Measurements from ENCODE around the gene QPRT. TPM values are rescaled to one million over a fixed set of nuclear protein-coding genes. Genes with fewer than 3 reads are reported as not detected.

QPRT gene
- total and polyA plus RNA-seq, 2 donors (not counting 1 experiment from before 2014, with no cell fraction given), result 0.06 to 0.22 TPM

DNA sequence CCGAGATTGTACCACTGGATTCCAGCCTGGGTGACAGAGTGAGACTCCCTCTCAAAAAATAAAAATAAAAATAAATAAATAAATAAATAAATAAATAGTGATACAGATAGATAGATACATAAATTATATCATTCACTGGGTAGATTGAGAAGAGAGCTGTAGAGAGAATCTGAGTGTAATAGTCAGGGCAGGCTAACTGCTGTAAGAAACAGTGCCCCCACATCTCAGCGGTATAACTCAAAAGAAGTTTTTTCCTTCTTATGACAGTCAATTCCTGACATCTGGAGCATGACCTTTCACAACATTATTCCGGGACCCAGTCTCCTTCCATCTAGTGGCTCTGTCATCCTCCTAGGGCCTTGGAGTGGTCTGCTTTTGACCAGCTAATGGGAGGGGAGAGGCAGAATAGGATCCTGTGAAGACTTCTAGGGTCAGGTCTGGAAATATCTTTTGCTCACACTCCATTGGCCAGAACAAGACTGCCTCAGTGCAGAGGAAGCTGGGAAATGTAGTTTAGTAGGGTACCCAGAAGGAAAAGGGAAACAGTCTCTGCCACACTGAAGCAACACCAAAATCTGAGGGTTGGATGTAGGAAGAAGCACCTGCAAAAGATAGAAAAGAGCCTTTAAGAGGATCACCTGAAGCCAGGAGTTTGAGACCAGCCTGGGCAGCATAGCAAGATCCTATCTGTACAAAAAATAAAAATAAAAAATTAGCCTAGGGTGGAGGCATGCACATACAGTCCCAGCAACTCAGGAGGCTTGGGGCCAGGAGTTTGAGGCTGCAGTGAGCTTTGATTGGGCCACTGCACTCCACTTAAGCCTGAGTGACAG is 3.0 kb upstream of the QPRT start:
- H2AFZ ChIP-seq (ENCODE audit: insufficient read depth, low read depth, low read length, poor library complexity, severe bottlenecking), result no peak overlapping the region
- H3K4me1 ChIP-seq (ENCODE audit: control insufficient read depth in 2 of 2, insufficient read depth in 2 of 2, low read length in 2 of 2), result peaks cover 14 to 25% of the 10 kb centered on the region in 2 donors
- WGBS (ENCODE audit: insufficient coverage), result no CpG with 5 or more reads among the region's 3 CpGs
- H3K9me3 ChIP-seq (ENCODE audit: control extremely low read depth in 1 of 3, control insufficient read depth in 2 of 3, insufficient read depth in 1 of 3, low read length in 2 of 3), result no peaks in the 10 kb centered on the region
- H3K4me2 ChIP-seq (replicated peaks; ENCODE audit: low read depth, low read length, poor library complexity, severe bottlenecking), result no peak overlapping the region
- Mint-ChIP-seq H3K4me1 (peaks cover 19% of the 10 kb centered on the region), H3K4me3 (no peak overlapping the region), H3K9me3 (ENCODE audit: insufficient read depth) (no peaks in the 10 kb centered on the region), H3K27ac (no peak overlapping the region), H3K27me3 (no peaks in the 10 kb centered on the region)
- intact Hi-C loops (cut with micrococcal nuclease), result loop anchor here (5.0 to 10.0 kb wide), 2 partner anchors 34 to 59 kb away; no protein-coding TSS in a partner anchor
- ATAC-seq (ENCODE audit: low read depth) (peak; percentile 80), DNase-seq (peak; percentile 51)
- H3K79me2 ChIP-seq (ENCODE audit: control insufficient read depth, insufficient read depth, low read length), result no peaks in the 10 kb centered on the region
- ChIA-PET CTCF (interaction anchor here (0.8 to 1.1 kb wide), 3 partner anchors 14 to 140 kb away, joined by 3 to 4 read pairs (median 3); partner anchors contain the start of gene PAGR1), POLR2A (no interaction called here)
- no peak overlapping the region for H3K4me3 ChIP-seq (ENCODE audit: control extremely low read depth in 1 of 5, extremely low read depth in 1 of 5, insufficient read depth in 1 of 5, low read depth in 2 of 5, low read length in 4 of 5)
- no peaks in the 10 kb centered on the region for H3K27me3 ChIP-seq (replicated peaks in 1 of 4; ENCODE audit: control extremely low read depth in 1 of 4, control insufficient read depth in 3 of 4, insufficient read depth in 4 of 4, low read length in 3 of 4)
- no peaks in the 10 kb centered on the region for H4K20me1 ChIP-seq (ENCODE audit: control insufficient read depth, insufficient read depth, low read length, poor library complexity, severe bottlenecking)
- H3K36me3 ChIP-seq (replicated peaks in 1 of 2; ENCODE audit: control extremely low read depth in 1 of 2, control insufficient read depth in 1 of 2, extremely low read depth in 1 of 2, insufficient read depth in 2 of 2, low read length in 1 of 2), result no peaks in the 10 kb centered on the region
- no peak overlapping the region for H3K27ac ChIP-seq (ENCODE audit: low read length in 2 of 2)
- no peak overlapping the region for H3K9ac ChIP-seq (ENCODE audit: low read length)
- TF ChIP-seq, protein P1, sequence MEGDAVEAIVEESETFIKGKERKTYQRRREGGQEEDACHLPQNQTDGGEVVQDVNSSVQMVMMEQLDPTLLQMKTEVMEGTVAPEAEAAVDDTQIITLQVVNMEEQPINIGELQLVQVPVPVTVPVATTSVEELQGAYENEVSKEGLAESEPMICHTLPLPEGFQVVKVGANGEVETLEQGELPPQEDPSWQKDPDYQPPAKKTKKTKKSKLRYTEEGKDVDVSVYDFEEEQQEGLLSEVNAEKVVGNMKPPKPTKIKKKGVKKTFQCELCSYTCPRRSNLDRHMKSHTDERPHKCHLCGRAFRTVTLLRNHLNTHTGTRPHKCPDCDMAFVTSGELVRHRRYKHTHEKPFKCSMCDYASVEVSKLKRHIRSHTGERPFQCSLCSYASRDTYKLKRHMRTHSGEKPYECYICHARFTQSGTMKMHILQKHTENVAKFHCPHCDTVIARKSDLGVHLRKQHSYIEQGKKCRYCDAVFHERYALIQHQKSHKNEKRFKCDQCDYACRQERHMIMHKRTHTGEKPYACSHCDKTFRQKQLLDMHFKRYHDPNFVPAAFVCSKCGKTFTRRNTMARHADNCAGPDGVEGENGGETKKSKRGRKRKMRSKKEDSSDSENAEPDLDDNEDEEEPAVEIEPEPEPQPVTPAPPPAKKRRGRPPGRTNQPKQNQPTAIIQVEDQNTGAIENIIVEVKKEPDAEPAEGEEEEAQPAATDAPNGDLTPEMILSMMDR (IDR thresholded peaks at IDR 0.05), result no peak
- TF ChIP-seq EZH2 (IDR thresholded peaks at IDR 0.05; ENCODE audit: borderline replicate concordance, insufficient read depth, low read depth, low read length, poor library complexity, severe bottlenecking), result no peak

All from B cell (primary cell).